HEK293 (cell line): ENCODE data around the gene C2orf69.

Source experiments
- BCL11B ChIP-seq: fragments of 450-650 bp; formaldehyde crosslinking; IDR thresholded peaks from 2 replicates; pipeline ENCODE4 v1.5.1; 2016; ENCODE audit warnings: low read depth, missing biosample characterization, missing genetic modification characterization
- SETDB1 ChIP-seq: IDR thresholded peaks from one replicate; pipeline ENCODE4 v1.6.1; 2017; ENCODE audit warnings: mild to moderate bottlenecking, low read length, moderate library complexity, mixed read lengths; ENCODE audit not compliant: insufficient read length
- ZBTB1 ChIP-seq: fragments of 450-650 bp; formaldehyde crosslinking; IDR thresholded peaks from 2 replicates; pipeline ENCODE4 v1.5.1; 2016; ENCODE audit warnings: missing biosample characterization, missing genetic modification characterization
- ZBTB7A ChIP-seq: fragments of 450-650 bp; formaldehyde crosslinking; IDR thresholded peaks from 2 replicates; pipeline ENCODE4 v1.5.1; 2016; ENCODE audit warnings: low read depth, missing biosample characterization, missing genetic modification characterization
- ZBTB8A ChIP-seq: fragments of 450-650 bp; formaldehyde crosslinking; IDR thresholded peaks from 2 replicates; pipeline ENCODE4 v1.5.1; 2016; ENCODE audit warnings: missing biosample characterization, missing genetic modification characterization
- ZFP37 ChIP-seq: fragments of 450-650 bp; formaldehyde crosslinking; IDR thresholded peaks from 2 replicates; pipeline ENCODE4 v1.5.1; 2016; ENCODE audit warnings: missing biosample characterization, missing genetic modification characterization
- ZNF132 ChIP-seq: fragments of 450-650 bp; formaldehyde crosslinking; IDR thresholded peaks from 2 replicates; pipeline ENCODE4 v1.5.1; 2017; ENCODE audit warnings: missing biosample characterization, missing genetic modification characterization, borderline replicate concordance
- ZNF140 ChIP-seq: fragments of 450-650 bp; formaldehyde crosslinking; IDR thresholded peaks from 2 replicates; pipeline ENCODE4 v1.5.1; 2016; ENCODE audit warnings: missing biosample characterization, missing genetic modification characterization
- ZNF174 ChIP-seq: fragments of 450-650 bp; formaldehyde crosslinking; IDR thresholded peaks from 2 replicates; pipeline ENCODE4 v1.5.0; 2017; ENCODE audit warnings: missing biosample characterization, mild to moderate bottlenecking, missing genetic modification characterization
- ZNF19 ChIP-seq: fragments of 450-650 bp; formaldehyde crosslinking; IDR thresholded peaks from 2 replicates; pipeline ENCODE4; 2016; ENCODE audit warnings: missing biosample characterization, missing genetic modification characterization, low read depth
- ZNF239 ChIP-seq: fragments of 450-650 bp; formaldehyde crosslinking; IDR thresholded peaks from 2 replicates; pipeline ENCODE4 v1.5.1; 2016; ENCODE audit warnings: missing biosample characterization, missing genetic modification characterization
- ZNF24 ChIP-seq: fragments of 450-650 bp; formaldehyde crosslinking; IDR thresholded peaks from 2 replicates; pipeline ENCODE4 v1.5.1; 2016; ENCODE audit warnings: missing biosample characterization, missing genetic modification characterization
- ZNF266 ChIP-seq: fragments of 450-650 bp; formaldehyde crosslinking; IDR thresholded peaks from 2 replicates; pipeline ENCODE4 v1.5.1; 2016; ENCODE audit warnings: missing biosample characterization, missing genetic modification characterization, low read depth
- ZNF311 ChIP-seq: fragments of 450-650 bp; formaldehyde crosslinking; IDR thresholded peaks from 2 replicates; pipeline ENCODE4 v1.5.1; 2017; ENCODE audit warnings: missing biosample characterization, missing genetic modification characterization, borderline replicate concordance
- ZNF555 ChIP-seq: fragments of 450-650 bp; formaldehyde crosslinking; conservative IDR thresholded peaks from 2 replicates; pipeline ENCODE4 v1.5.1; 2017; ENCODE audit warnings: missing biosample characterization, mild to moderate bottlenecking, missing genetic modification characterization, inconsistent platforms
- ZNF560 ChIP-seq: fragments of 450-650 bp; formaldehyde crosslinking; IDR thresholded peaks from 2 replicates; pipeline ENCODE4 v1.5.1; 2017; ENCODE audit warnings: missing biosample characterization, missing genetic modification characterization, borderline replicate concordance
- ZNF571 ChIP-seq: fragments of 450-650 bp; formaldehyde crosslinking; IDR thresholded peaks from 2 replicates; pipeline ENCODE4 v1.5.0; 2017; ENCODE audit warnings: missing biosample characterization, missing genetic modification characterization
- ZNF585B ChIP-seq: fragments of 450-650 bp; formaldehyde crosslinking; IDR thresholded peaks from 2 replicates; pipeline ENCODE4 v1.5.1; 2016; ENCODE audit warnings: missing biosample characterization, missing genetic modification characterization
- ZNF600 ChIP-seq: fragments of 450-650 bp; formaldehyde crosslinking; IDR thresholded peaks from 2 replicates; pipeline ENCODE4 v1.5.1; 2016; ENCODE audit warnings: missing biosample characterization, missing genetic modification characterization
- ZNF677 ChIP-seq: fragments of 450-650 bp; IDR thresholded peaks from 2 replicates; pipeline ENCODE4 v1.5.0; 2018; ENCODE audit warnings: missing biosample characterization, mild to moderate bottlenecking, missing genetic modification characterization, moderate library complexity
- ZNF707 ChIP-seq: fragments of 450-650 bp; formaldehyde crosslinking; IDR thresholded peaks from 2 replicates; pipeline ENCODE4 v1.5.1; 2016; ENCODE audit warnings: missing biosample characterization, missing genetic modification characterization
- ZNF785 ChIP-seq: fragments of 450-650 bp; formaldehyde crosslinking; IDR thresholded peaks from 2 replicates; pipeline ENCODE4 v1.5.1; 2016; ENCODE audit warnings: missing biosample characterization, missing genetic modification characterization
- ZSCAN16 ChIP-seq: fragments of 450-650 bp; formaldehyde crosslinking; IDR thresholded peaks from 2 replicates; pipeline ENCODE4 v1.5.1; 2016; ENCODE audit warnings: missing biosample characterization, missing genetic modification characterization
- TF ChIP-seq, protein P1 (sequence below): fragments of 450-650 bp; formaldehyde crosslinking; IDR thresholded peaks from 2 replicates; pipeline ENCODE4 v1.5.1; 2017; ENCODE audit warnings: missing biosample characterization, missing genetic modification characterization
- TF ChIP-seq, protein P2 (sequence below): fragments of 450-650 bp; formaldehyde crosslinking; IDR thresholded peaks from 2 replicates; pipeline ENCODE4 v1.5.1; 2016; ENCODE audit warnings: missing biosample characterization, missing genetic modification characterization
- TF ChIP-seq, protein P3 (sequence below): fragments of 450-650 bp; formaldehyde crosslinking; IDR thresholded peaks from 2 replicates; pipeline ENCODE4 v1.5.1; 2016; ENCODE audit warnings: missing biosample characterization, missing genetic modification characterization
- TF ChIP-seq, protein P4 (sequence below): fragments of 450-650 bp; formaldehyde crosslinking; optimal IDR thresholded peaks from 2 replicates; pipeline ENCODE3; 2016; ENCODE audit warnings: missing biosample characterization, mild to moderate bottlenecking, missing genetic modification characterization
- TF ChIP-seq, protein P5 (sequence below): fragments of 450-650 bp; formaldehyde crosslinking; IDR thresholded peaks from 2 replicates; pipeline ENCODE4 v1.5.1; 2016; ENCODE audit warnings: missing biosample characterization, missing genetic modification characterization, low read depth
- TF ChIP-seq, protein P6 (sequence below): fragments of 450-650 bp; formaldehyde crosslinking; IDR thresholded peaks from 2 replicates; pipeline ENCODE4 v1.5.1; 2016; ENCODE audit warnings: missing biosample characterization, missing genetic modification characterization, low read depth

C2orf69 gene

DNA sequence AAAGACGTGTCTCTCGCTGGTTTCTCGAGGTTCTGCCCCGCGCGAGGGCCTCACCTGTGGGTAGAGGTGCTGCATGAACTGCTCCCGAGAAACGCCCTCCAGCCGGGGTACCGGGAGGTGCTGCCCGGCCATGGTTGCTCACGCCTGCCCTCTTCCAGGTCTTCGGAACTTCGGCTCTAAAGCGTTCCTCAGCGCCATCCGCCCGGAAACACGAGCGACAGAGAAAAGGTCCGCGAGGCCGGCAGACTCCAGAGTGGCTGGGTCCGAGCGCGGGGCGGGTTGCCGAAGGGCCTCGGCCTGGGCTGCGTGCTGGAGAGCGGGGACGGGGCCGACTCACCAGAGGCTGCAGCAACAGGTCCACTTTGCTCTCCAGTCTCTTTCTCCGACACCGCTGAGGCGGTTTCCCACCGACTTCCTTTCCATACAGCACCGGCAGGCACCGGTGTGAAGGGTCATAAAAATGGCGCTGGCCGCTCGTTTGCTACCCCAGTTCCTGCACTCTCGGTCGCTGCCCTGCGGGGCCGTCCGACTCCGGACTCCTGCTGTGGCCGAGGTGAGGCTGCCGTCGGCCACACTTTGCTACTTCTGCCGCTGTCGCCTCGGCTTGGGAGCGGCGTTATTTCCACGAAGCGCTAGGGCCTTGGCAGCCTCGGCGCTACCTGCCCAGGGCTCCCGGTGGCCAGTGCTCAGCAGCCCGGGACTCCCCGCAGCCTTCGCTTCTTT lies 44.4 kb downstream of the C2orf69 start, which contains the start of the genes MAIP1 and TYW5 (continued):
- peak; percentile 99 for TF ChIP-seq ZFP37
- no peak for TF ChIP-seq ZNF239 (tag by site-specific recombination)
- 0 out of 2 replicates have a peak, but pooled peaks have one; percentile 8 for TF ChIP-seq ZNF266 (tag by site-specific recombination)
- peak; percentile 81; the same call in 1 of the 2 replicates for TF ChIP-seq ZNF24 (tag by site-specific recombination)
- peak; percentile 86; the same call in 1 of the 2 replicates for TF ChIP-seq ZNF600
- TF ChIP-seq ZNF140 = no peak
- TF ChIP-seq ZNF311 (tag by site-specific recombination) = no peak
- no peak for TF ChIP-seq ZNF571 (tag by site-specific recombination)
- TF ChIP-seq ZNF677 (tag by site-specific recombination) = no peak
- TF ChIP-seq, protein P1, sequence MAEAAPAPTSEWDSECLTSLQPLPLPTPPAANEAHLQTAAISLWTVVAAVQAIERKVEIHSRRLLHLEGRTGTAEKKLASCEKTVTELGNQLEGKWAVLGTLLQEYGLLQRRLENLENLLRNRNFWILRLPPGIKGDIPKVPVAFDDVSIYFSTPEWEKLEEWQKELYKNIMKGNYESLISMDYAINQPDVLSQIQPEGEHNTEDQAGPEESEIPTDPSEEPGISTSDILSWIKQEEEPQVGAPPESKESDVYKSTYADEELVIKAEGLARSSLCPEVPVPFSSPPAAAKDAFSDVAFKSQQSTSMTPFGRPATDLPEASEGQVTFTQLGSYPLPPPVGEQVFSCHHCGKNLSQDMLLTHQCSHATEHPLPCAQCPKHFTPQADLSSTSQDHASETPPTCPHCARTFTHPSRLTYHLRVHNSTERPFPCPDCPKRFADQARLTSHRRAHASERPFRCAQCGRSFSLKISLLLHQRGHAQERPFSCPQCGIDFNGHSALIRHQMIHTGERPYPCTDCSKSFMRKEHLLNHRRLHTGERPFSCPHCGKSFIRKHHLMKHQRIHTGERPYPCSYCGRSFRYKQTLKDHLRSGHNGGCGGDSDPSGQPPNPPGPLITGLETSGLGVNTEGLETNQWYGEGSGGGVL (tag by site-specific recombination) = no peak; the same call in 1 of the 2 replicates
- no peak for TF ChIP-seq ZNF707 (tag by site-specific recombination)
- 0 out of 2 replicates have a peak, but pooled peaks have one; percentile 58 for TF ChIP-seq ZBTB7A (tag by site-specific recombination)
- no peak for TF ChIP-seq ZNF560
- TF ChIP-seq, protein P2, sequence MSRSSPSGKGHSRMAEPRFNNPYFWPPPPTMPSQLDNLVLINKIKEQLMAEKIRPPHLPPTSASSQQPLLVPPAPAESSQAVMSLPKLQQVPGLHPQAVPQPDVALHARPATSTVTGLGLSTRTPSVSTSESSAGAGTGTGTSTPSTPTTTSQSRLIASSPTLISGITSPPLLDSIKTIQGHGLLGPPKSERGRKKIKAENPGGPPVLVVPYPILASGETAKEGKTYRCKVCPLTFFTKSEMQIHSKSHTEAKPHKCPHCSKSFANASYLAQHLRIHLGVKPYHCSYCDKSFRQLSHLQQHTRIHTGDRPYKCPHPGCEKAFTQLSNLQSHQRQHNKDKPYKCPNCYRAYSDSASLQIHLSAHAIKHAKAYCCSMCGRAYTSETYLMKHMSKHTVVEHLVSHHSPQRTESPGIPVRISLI (tag by site-specific recombination) = no peak
- TF ChIP-seq SETDB1 = no peak
- peak; percentile 25; the same call in 1 of the 2 replicates for TF ChIP-seq BCL11B (tag by site-specific recombination)
- TF ChIP-seq, protein P3, sequence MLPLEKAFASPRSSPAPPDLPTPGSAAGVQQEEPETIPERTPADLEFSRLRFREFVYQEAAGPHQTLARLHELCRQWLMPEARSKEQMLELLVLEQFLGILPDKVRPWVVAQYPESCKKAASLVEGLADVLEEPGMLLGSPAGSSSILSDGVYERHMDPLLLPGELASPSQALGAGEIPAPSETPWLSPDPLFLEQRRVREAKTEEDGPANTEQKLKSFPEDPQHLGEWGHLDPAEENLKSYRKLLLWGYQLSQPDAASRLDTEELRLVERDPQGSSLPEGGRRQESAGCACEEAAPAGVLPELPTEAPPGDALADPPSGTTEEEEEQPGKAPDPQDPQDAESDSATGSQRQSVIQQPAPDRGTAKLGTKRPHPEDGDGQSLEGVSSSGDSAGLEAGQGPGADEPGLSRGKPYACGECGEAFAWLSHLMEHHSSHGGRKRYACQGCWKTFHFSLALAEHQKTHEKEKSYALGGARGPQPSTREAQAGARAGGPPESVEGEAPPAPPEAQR (tag by site-specific recombination) = no peak
- TF ChIP-seq ZNF19 (tag by site-specific recombination) = no peak
- TF ChIP-seq ZNF132 (tag by site-specific recombination) = no peak
- TF ChIP-seq ZNF585B (tag by site-specific recombination) = 0 out of 2 replicates have a peak, but pooled peaks have one; percentile 8
- TF ChIP-seq ZNF785 (tag by site-specific recombination) = no peak
- TF ChIP-seq, protein P4, sequence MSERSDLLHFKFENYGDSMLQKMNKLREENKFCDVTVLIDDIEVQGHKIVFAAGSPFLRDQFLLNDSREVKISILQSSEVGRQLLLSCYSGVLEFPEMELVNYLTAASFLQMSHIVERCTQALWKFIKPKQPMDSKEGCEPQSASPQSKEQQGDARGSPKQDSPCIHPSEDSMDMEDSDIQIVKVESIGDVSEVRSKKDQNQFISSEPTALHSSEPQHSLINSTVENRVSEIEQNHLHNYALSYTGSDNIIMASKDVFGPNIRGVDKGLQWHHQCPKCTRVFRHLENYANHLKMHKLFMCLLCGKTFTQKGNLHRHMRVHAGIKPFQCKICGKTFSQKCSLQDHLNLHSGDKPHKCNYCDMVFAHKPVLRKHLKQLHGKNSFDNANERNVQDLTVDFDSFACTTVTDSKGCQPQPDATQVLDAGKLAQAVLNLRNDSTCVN (tag by site-specific recombination) = peak; percentile 60
- TF ChIP-seq ZBTB1 (tag by site-specific recombination) = no peak
- TF ChIP-seq ZSCAN16 (tag by site-specific recombination) = no peak
- no peak for TF ChIP-seq ZNF174
- TF ChIP-seq, protein P5, sequence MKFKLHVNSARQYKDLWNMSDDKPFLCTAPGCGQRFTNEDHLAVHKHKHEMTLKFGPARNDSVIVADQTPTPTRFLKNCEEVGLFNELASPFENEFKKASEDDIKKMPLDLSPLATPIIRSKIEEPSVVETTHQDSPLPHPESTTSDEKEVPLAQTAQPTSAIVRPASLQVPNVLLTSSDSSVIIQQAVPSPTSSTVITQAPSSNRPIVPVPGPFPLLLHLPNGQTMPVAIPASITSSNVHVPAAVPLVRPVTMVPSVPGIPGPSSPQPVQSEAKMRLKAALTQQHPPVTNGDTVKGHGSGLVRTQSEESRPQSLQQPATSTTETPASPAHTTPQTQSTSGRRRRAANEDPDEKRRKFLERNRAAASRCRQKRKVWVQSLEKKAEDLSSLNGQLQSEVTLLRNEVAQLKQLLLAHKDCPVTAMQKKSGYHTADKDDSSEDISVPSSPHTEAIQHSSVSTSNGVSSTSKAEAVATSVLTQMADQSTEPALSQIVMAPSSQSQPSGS (tag by site-specific recombination) = no peak; the same call in 1 of the 2 replicates
- TF ChIP-seq ZNF555 (tag by site-specific recombination) = no peak
- TF ChIP-seq, protein P6, sequence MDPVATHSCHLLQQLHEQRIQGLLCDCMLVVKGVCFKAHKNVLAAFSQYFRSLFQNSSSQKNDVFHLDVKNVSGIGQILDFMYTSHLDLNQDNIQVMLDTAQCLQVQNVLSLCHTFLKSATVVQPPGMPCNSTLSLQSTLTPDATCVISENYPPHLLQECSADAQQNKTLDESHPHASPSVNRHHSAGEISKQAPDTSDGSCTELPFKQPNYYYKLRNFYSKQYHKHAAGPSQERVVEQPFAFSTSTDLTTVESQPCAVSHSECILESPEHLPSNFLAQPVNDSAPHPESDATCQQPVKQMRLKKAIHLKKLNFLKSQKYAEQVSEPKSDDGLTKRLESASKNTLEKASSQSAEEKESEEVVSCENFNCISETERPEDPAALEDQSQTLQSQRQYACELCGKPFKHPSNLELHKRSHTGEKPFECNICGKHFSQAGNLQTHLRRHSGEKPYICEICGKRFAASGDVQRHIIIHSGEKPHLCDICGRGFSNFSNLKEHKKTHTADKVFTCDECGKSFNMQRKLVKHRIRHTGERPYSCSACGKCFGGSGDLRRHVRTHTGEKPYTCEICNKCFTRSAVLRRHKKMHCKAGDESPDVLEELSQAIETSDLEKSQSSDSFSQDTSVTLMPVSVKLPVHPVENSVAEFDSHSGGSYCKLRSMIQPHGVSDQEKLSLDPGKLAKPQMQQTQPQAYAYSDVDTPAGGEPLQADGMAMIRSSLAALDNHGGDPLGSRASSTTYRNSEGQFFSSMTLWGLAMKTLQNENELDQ (tag by site-specific recombination) = no peak
- peak; percentile 71 for TF ChIP-seq ZBTB8A (tag by site-specific recombination)
